ENCODE data around the gene HSP90AA1. TPM values are rescaled to one million over a fixed set of nuclear protein-coding genes. Genes with fewer than 3 reads are reported as not detected.

Gene HSP90AA1
- total RNA-seq, 2 experiments from 2014 or later = 1,107 to 1,148 TPM

DNA sequence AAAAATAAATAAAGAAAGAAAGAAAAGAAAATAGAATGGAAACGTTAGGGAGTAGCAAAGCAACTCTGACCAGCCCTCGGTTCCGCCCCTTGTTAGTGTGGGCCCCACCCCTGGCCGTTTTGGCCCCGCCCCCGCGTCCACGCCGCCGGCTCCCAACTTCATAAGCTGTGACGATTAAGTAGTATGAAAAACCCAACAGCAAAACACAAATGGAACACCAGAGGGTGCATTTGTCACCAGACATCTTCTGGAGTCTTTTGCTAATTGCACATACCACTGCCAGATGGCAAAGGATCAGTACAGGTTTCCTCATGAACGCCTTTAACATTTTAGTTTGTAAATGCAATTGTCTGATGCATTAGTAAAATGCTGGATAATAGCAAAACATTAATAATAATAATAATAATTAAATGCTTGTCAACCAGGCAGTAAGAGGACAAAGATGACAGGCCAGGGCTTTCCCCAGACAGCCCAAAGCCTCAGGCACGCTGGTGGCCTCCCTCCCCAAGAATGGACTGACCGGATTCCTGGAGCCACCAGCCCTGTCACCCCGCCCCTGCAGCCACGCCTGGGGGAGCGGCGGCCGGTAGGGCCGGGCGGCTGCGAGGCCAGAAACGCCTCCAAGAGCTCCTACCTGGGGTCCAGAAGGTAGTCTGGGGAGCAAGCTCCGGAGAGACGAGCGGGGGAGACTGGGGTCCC is 23.6 kb downstream of the HSP90AA1 start:
- Mint-ChIP-seq H3K4me1 (ENCODE audit: low read depth) (peaks cover under 1% of the 10 kb centered on the region), H3K27ac (no peak overlapping the region), H3K9me3 (no peaks in the 10 kb centered on the region), H3K27me3 (no peaks in the 10 kb centered on the region), H3K36me3 (no peaks in the 10 kb centered on the region), H3K4me3 (no peak overlapping the region)
- intact Hi-C loops (cut with micrococcal nuclease) = loop anchor here (1.0 kb wide), 2 partner anchors 33 to 251 kb away; no protein-coding TSS in a partner anchor
- peak; percentile 79 for DNase-seq
- POLR2A ChIA-PET = interaction anchor here (0.6 kb wide), 2 partner anchors 10 to 95 kb away, joined by 3 to 4 read pairs; no protein-coding TSS in a partner anchor
- CTCF ChIA-PET = interaction anchor here (0.7 to 3.2 kb wide), 4 partner anchors 14 to 252 kb away, joined by 3 to 40 read pairs (median 8); no protein-coding TSS in a partner anchor

DNA sequence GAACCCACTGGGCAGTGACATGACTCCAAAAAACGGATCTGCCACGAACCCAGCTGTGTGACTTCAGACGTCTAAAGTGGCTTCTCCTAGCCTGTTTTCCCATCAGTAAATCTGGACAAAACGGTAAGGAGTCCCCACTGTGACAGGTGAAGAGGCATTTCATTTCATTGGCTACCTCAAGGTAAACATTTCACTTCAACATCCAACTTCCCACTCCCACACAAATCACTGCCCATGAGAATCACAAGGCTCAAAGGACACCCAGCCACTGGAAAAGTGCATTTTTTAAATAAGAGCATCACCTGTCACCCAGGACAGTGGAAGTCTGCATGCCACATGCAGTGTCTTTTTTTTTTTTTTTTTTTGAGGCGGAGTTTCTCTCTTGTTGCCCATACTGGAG is 27.9 kb downstream of the HSP90AA1 start:
- Mint-ChIP-seq H3K4me3 (no peak overlapping the region), H3K27ac (no peak overlapping the region), H3K4me1 (ENCODE audit: low read depth) (peaks cover 8% of the 10 kb centered on the region), H3K27me3 (no peaks in the 10 kb centered on the region), H3K36me3 (no peaks in the 10 kb centered on the region), H3K9me3 (no peaks in the 10 kb centered on the region)
- CTCF ChIA-PET = interaction anchor here (1.0 kb wide), 1 partner anchor 38 kb away, joined by 5 read pairs; no protein-coding TSS in a partner anchor
- POLR2A ChIA-PET = no interaction called here
- no peak for DNase-seq
- intact Hi-C loops (cut with micrococcal nuclease) = no loop called here

DNA sequence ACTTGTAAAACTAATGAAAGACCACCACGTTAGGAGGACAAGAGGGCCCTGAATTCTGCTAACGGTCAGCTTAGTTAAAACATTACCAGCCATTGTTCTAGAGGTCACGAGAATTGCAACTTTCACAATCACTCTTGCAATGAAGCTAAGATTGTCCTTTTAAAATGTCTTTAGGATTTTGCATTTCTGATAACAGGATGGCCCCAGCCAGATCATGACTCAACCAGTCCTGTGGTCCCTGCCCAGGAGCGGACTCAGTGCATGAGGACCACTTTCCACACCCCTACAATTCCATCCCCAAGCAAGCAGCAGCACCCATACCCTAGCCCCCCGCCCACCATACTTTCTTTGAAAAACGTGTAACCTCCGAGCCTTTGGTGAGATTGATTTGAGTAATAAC is 28.7 kb downstream of the HSP90AA1 start:
- Mint-ChIP-seq H3K4me1 (ENCODE audit: low read depth) (peaks cover 8% of the 10 kb centered on the region), H3K9me3 (no peaks in the 10 kb centered on the region), H3K27me3 (no peaks in the 10 kb centered on the region), H3K4me3 (no peak overlapping the region), H3K27ac (no peak overlapping the region), H3K36me3 (no peaks in the 10 kb centered on the region)
- ChIA-PET POLR2A (interaction anchor here (0.5 to 1.1 kb wide), 2 partner anchors 14 to 27 kb away, joined by 3 read pairs; no protein-coding TSS in a partner anchor), CTCF (interaction anchor here (0.9 to 1.4 kb wide), 2 partner anchors 38 to 85 kb away, joined by 3 to 4 read pairs; no protein-coding TSS in a partner anchor)
- intact Hi-C loops (cut with micrococcal nuclease) = no loop called here
- no peak for DNase-seq

DNA sequence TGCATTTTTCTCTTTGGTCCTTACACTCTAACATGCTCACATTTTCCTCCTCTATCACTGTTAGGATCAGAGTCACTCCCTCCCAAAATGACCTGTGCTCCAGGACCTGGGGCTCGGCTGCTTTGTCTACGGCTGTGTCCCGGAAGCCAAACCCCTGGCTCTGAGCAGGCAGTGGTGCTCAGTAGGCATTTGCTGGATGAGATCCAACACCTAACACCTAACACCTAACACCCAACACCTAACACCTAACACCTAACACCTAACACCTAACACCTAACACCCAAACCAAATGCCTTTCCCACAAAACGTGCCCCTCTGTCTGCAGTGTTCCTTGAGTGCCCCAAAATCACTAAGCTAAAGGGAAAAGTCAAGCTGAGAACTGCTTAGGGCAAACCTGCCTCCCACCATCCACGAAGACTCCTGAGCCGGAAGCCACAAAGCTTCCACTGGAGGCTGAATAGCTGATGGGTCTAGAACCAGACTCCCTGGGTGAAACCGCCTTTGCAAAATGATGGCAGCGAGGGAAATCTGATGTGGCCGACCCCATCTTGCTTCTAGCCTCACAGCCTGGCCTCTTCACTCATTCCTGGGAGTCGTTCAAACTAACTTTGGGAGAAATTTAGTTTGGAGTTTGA is 29.2 kb downstream of the HSP90AA1 start:
- POLR2A ChIA-PET = interaction anchor here (0.5 to 1.1 kb wide), 2 partner anchors 15 to 28 kb away, joined by 3 read pairs; no protein-coding TSS in a partner anchor

DNA sequence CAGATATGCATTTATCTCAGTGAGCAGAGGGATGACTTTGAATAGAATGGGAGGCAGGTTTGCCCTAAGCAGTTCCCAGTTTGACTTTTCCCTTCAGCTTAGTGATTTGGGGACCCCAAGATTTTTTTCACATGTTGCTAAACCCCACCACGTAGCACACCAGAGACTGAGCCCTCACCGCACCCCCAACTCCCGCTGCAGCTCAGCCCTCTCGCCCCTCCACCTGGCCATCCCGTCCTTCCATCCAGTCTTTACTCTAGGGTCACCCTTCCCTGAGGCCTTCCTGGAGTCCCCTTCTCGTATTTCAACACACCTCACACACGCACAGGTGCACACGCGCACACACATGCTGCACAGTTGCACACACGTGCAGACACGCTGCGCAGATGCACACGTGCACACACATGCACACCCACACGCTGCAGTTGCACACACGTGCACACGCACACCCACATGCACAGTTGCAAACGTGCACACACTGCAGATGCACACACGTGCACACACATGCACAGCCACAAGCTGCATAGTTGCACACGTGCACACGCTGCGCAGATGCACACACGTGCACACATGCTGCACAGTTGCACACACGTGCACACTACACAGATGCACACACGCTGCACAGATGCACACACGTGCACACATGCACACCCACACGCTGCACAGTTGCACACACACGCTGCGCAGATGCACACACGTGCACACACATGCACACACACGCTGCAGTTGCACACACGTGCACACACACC is 30.0 kb downstream of the HSP90AA1 start:
- intact Hi-C loops (cut with micrococcal nuclease) = no loop called here
- DNase-seq = no peak
- Mint-ChIP-seq H3K4me3 (no peak overlapping the region), H3K36me3 (no peaks in the 10 kb centered on the region), H3K4me1 (ENCODE audit: low read depth) (peaks cover 8% of the 10 kb centered on the region), H3K27me3 (no peaks in the 10 kb centered on the region), H3K9me3 (no peaks in the 10 kb centered on the region), H3K27ac (no peak overlapping the region)
- ChIA-PET POLR2A (no interaction called here), CTCF (interaction anchor here (0.8 to 1.4 kb wide), 3 partner anchors 39 to 159 kb away, joined by 3 to 4 read pairs (median 3); no protein-coding TSS in a partner anchor)

More for the DNA sequence above, 29.2 kb downstream of the HSP90AA1 start:
- intact Hi-C loops (cut with micrococcal nuclease) = no loop called here
- no peak overlapping the region for H3K4me3 Mint-ChIP-seq
- H3K27me3 Mint-ChIP-seq = no peaks in the 10 kb centered on the region
- no peak overlapping the region for H3K27ac Mint-ChIP-seq
- no peaks in the 10 kb centered on the region for H3K36me3 Mint-ChIP-seq
- CTCF ChIA-PET = interaction anchor here (0.9 to 1.4 kb wide), 2 partner anchors 38 to 85 kb away, joined by 3 to 4 read pairs; no protein-coding TSS in a partner anchor
- DNase-seq = no peak
- no peaks in the 10 kb centered on the region for H3K9me3 Mint-ChIP-seq
- peaks cover 8% of the 10 kb centered on the region for H3K4me1 Mint-ChIP-seq (ENCODE audit: low read depth)

DNA sequence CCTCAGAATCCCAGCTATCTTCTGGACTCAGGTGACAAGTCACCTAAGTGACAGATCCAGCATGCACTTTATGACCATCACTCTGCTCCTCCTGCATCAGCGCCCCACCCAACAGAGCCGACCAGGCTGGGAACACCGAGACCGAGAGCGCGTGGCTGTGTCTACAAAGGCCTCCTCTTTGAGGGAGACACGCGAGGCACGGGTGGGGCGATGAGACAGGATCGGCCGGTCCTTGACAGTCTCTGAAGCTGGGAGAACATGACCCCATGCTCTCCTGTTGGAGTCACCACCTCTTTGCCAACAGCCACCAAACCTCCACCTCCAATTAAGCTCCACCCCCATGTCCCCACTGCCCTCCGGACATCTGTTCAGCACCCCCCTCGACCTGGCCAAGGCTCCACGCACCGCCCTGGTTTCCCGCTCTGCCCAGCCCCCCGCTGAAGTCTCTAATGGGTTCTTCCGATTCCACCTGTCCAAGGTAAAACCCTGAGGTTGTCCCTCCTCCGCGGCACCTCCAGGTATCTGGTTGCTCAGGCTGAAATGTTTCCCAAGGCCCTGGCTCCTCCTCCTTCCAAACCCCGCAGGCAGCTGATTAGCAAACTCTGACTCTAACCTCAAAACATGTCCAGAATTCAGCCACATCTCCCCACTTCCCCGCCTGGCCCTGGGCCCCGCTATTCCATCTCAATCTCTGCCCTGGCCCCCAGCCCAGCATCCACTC is 31.5 kb downstream of the HSP90AA1 start:
- Mint-ChIP-seq H3K27me3 (no peaks in the 10 kb centered on the region), H3K9me3 (no peaks in the 10 kb centered on the region), H3K4me3 (no peak overlapping the region), H3K36me3 (peaks cover 5% of the 10 kb centered on the region), H3K27ac (no peak overlapping the region), H3K4me1 (ENCODE audit: low read depth) (peaks cover 8% of the 10 kb centered on the region)
- CTCF ChIA-PET = no interaction called here
- POLR2A ChIA-PET = no interaction called here
- no peak for DNase-seq
- intact Hi-C loops (cut with micrococcal nuclease) = no loop called here

DNA sequence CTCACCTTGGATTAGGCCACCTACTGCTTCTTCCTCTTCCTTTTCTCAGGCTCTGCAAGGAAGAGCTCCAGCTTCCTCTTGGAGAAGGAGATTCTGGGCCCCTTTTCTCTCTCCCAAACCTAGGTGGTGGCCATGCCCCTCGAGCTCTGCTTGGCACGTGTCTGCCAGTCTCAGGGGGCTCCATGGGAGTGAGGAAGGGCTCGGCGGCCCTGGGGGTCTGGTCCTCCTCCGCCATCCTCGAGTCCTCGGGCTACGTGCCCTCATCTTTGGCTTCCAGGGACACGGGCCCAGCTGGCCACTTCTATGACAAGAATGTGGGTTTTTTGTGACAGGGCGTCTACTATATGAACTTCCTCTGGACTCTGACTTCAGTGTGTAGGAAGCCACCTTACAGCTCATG is 34.3 kb downstream of the HSP90AA1 start:
- Mint-ChIP-seq H3K4me1 (ENCODE audit: low read depth) (peaks cover 3% of the 10 kb centered on the region), H3K4me3 (no peak overlapping the region), H3K27ac (no peak overlapping the region), H3K36me3 (peaks cover 26% of the 10 kb centered on the region), H3K27me3 (no peaks in the 10 kb centered on the region), H3K9me3 (no peaks in the 10 kb centered on the region)
- DNase-seq = no peak
- CTCF ChIA-PET = interaction anchor here (0.6 kb wide), 1 partner anchor 86 kb away, joined by 3 read pairs; no protein-coding TSS in a partner anchor
- POLR2A ChIA-PET = no interaction called here
- intact Hi-C loops (cut with micrococcal nuclease) = no loop called here

DNA sequence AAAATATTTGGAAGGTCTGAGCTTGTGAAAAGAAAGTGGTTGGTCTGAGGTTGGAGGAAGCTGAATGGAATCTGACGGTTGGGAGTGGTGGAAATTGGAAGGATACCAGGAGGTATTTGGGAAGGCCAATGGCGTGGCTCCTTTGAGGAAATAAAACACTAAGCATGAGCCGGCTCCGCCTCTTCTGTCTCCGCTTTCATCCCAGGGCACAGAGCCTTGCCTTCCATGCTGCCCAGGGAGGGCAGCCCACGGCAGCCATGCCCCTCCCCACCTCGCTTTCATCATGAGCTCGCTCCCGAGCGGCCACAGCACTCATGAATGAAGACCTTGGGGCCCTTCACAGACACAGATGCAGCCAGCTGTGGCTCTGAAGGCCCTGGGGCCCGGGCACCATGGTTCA is 36.2 kb downstream of the HSP90AA1 start:
- DNase-seq = no peak
- no peaks in the 10 kb centered on the region for H3K27me3 Mint-ChIP-seq
- POLR2A ChIA-PET = no interaction called here
- no peak overlapping the region for H3K4me3 Mint-ChIP-seq
- H3K36me3 Mint-ChIP-seq = peaks cover 32% of the 10 kb centered on the region
- no peaks in the 10 kb centered on the region for H3K4me1 Mint-ChIP-seq (ENCODE audit: low read depth)
- no peak overlapping the region for H3K27ac Mint-ChIP-seq
- H3K9me3 Mint-ChIP-seq = no peaks in the 10 kb centered on the region
- intact Hi-C loops (cut with micrococcal nuclease) = no loop called here
- CTCF ChIA-PET = interaction anchor here (0.7 to 1.0 kb wide), 3 partner anchors 36 to 264 kb away, joined by 3 to 4 read pairs (median 3); no protein-coding TSS in a partner anchor

DNA sequence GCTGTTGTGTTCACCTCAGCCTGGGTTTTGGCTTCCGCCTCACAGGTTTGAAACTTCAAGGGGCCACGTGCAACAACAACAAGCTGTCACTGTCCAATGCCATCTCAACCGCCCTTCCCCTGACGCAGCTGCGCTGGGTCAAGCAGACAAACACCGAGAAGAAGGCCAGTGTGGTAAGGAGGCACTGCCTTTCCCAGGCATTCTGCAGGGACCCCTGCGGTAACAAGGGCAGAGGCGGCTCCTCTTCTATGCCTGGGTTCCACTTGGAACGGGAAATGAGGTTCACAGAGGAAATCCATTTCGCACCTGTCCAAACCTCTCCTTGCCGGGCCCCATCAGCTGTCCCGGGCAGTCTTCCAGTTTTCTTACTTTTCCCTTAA is 36.8 kb downstream of the HSP90AA1 start:
- no peaks in the 10 kb centered on the region for H3K27me3 Mint-ChIP-seq
- no peaks in the 10 kb centered on the region for H3K9me3 Mint-ChIP-seq
- intact Hi-C loops (cut with micrococcal nuclease) = no loop called here
- no peak for DNase-seq
- H3K27ac Mint-ChIP-seq = no peak overlapping the region
- no peak overlapping the region for H3K4me3 Mint-ChIP-seq
- ChIA-PET CTCF (interaction anchor here (1.0 kb wide), 2 partner anchors 46 to 264 kb away, joined by 3 to 4 read pairs; no protein-coding TSS in a partner anchor), POLR2A (no interaction called here)
- no peaks in the 10 kb centered on the region for H3K4me1 Mint-ChIP-seq (ENCODE audit: low read depth)
- peaks cover 33% of the 10 kb centered on the region for H3K36me3 Mint-ChIP-seq

DNA sequence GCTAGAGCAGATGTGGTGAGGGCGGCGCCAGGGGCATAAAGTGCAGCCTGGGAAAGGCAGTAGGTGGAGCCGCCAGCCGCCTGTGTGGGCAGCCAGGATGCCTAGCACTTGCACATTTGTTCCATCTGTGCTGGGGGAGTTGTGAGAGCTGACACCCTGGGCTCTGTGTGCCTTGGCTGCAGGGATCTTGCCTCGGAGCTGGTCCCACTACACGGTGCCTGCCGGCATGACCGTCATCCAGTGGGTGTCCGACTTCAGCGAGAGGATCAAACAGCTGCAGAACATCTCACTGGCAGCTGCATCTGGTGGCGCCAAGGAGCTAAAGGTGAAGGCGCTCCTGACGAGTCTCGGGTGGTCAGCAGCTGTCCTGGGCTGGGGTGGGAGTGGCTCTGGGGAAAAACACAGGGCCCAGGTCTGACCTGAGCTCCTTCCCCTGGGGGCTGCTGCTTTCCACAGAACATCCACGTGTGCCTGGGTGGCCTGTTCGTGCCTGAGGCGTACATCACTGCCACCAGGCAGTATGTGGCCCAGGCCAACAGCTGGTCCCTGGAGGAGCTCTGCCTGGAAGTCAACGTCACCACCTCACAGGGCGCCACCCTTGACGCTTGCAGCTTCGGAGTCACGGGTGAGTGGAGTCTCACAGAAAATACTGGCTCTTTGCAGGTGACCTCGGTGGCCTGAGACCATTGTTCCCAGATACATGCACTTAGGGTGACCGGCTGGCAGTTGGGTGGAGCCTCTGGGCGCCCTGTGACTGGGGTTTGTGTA is 37.4 kb downstream of the HSP90AA1 start:
- H3K9me3 Mint-ChIP-seq = no peaks in the 10 kb centered on the region
- CTCF ChIA-PET = interaction anchor here (0.5 kb wide), 1 partner anchor 13 kb away, joined by 3 read pairs; no protein-coding TSS in a partner anchor
- intact Hi-C loops (cut with micrococcal nuclease) = no loop called here
- no peak overlapping the region for H3K27ac Mint-ChIP-seq
- H3K36me3 Mint-ChIP-seq = peaks cover 37% of the 10 kb centered on the region
- H3K4me1 Mint-ChIP-seq (ENCODE audit: low read depth) = no peaks in the 10 kb centered on the region
- no peaks in the 10 kb centered on the region for H3K27me3 Mint-ChIP-seq
- H3K4me3 Mint-ChIP-seq = no peak overlapping the region
- POLR2A ChIA-PET = no interaction called here
- no peak for DNase-seq

All from activated CD4-positive, alpha-beta memory T cell treated with anti-CD3 and anti-CD28 coated beads for 36 hours (primary cell).